BE2C (cell line): ENCODE data around the gene CISD3. TPM values are rescaled to one million over a fixed set of nuclear protein-coding genes. Genes with fewer than 3 reads are reported as not detected.
A peak's percentile ranks its signal among the peaks of the same experiment; 100 is the strongest.

Experiments used
- DNase-seq: peaks from one replicate; pipeline ENCODE4 v3.0.0-alpha.2; 2020
- H3K27me3 ChIP-seq: fragments of 250-450 bp; sonication (Bioruptor Pico); 2 replicates; pipeline ENCODE4 v1.5.1; 2020; ENCODE audit warnings: mild to moderate bottlenecking
- H3K36me3 ChIP-seq: fragments of 250-450 bp; sonication (Bioruptor Pico); 2 replicates; pipeline ENCODE4 v1.5.1; 2020; ENCODE audit warnings: mild to moderate bottlenecking
- H3K4me1 ChIP-seq: fragments of 250-450 bp; sonication (Bioruptor Pico); 2 replicates; pipeline ENCODE4 v1.5.1; 2020
- H3K4me3 ChIP-seq: 2 replicates; pipeline ENCODE4 v1.5.1; 2011; ENCODE audit warnings: low read depth, low read length
- H3K9me3 ChIP-seq: fragments of 250-450 bp; sonication (Bioruptor Pico); 2 replicates; pipeline ENCODE4 v1.5.1; 2020
- CTCF ChIP-seq: IDR thresholded peaks from 2 replicates; pipeline ENCODE4 v1.5.1; 2012; ENCODE audit warnings: mild to moderate bottlenecking, low read depth, low read length
- polyA plus RNA-seq: library from polyadenylated mRNA; unstranded; fragments of >200 nt; gene quantifications from one replicate; pipeline ENCODE4 v1.2.1, GENCODE V29; 2012; ENCODE audit warnings: low read depth, missing spikeins; ENCODE audit not compliant: insufficient read length, insufficient read depth

CISD3 gene
- 56.3 TPM for polyA plus RNA-seq

- peak; percentile 93 for DNase-seq
- Histone ChIP-seq H3K4me3 (peak within 1 kb of the TSS; percentile 87), H3K4me1 (peaks cover 13% of the 10 kb centered on the region), H3K36me3 (peaks cover 27% of the 10 kb centered on the region), H3K27me3 (no peaks in the 10 kb centered on the region), H3K9me3 (no peaks in the 10 kb centered on the region)
- TF ChIP-seq CTCF, result peak; percentile 21; the same call in 1 of the 2 replicates
Measured at GRCh38 chr17:38729886-38730525, at the start of gene CISD3. Gene CISD3, plus strand, starts transcription at chr17:38730341. Its CDS starts 18 bp downstream, at chr17:38730359.

- DNase-seq, result no peak
- Histone ChIP-seq H3K27me3 (no peaks in the 10 kb centered on the region), H3K36me3 (no peaks in the 10 kb centered on the region), H3K4me3 (no peak overlapping the region), H3K4me1 (peaks cover 4% of the 10 kb centered on the region), H3K9me3 (no peaks in the 10 kb centered on the region)
- TF ChIP-seq CTCF, result no peak
Measured at GRCh38 chr17:38681096-38681495, 49.0 kb upstream of the CISD3 start.

- TF ChIP-seq CTCF, result no peak
- H3K4me1 ChIP-seq, result peaks cover under 1% of the 10 kb centered on the region; the same call in 1 of the 2 replicates
- no peaks in the 10 kb centered on the region for H3K36me3 ChIP-seq
- no peaks in the 10 kb centered on the region for H3K27me3 ChIP-seq
- H3K4me3 ChIP-seq, result no peak overlapping the region
- H3K9me3 ChIP-seq, result no peaks in the 10 kb centered on the region
- DNase-seq, result no peak
Measured at GRCh38 chr17:38685491-38685890, 44.6 kb upstream of the CISD3 start.

- Histone ChIP-seq H3K9me3 (no peaks in the 10 kb centered on the region), H3K4me3 (no peak overlapping the region), H3K36me3 (no peaks in the 10 kb centered on the region), H3K27me3 (no peaks in the 10 kb centered on the region), H3K4me1 (peaks cover 4% of the 10 kb centered on the region; the same call in 1 of the 2 replicates)
- TF ChIP-seq CTCF, result no peak
- no peak for DNase-seq
Measured at GRCh38 chr17:38687286-38687685, 42.9 kb upstream of the CISD3 start.

- TF ChIP-seq CTCF, result no peak
- Histone ChIP-seq H3K36me3 (no peaks in the 10 kb centered on the region), H3K4me1 (peaks cover 17% of the 10 kb centered on the region), H3K27me3 (no peaks in the 10 kb centered on the region), H3K9me3 (no peaks in the 10 kb centered on the region), H3K4me3 (no peak overlapping the region)
- DNase-seq, result no peak
Measured at GRCh38 chr17:38690386-38690785, 39.8 kb upstream of the CISD3 start.

GRCh38 chr17:38691154-38691553 is 39.0 kb upstream of the CISD3 start:
- H3K4me3 ChIP-seq, result no peak overlapping the region
- no peaks in the 10 kb centered on the region for H3K36me3 ChIP-seq
- H3K27me3 ChIP-seq, result no peaks in the 10 kb centered on the region
- DNase-seq, result no peak
- no peaks in the 10 kb centered on the region for H3K9me3 ChIP-seq
- no peak for TF ChIP-seq CTCF
- peaks cover 17% of the 10 kb centered on the region for H3K4me1 ChIP-seq
